Neural crest cell (in vitro differentiated cells): ENCODE measurements around the gene DMXL1. TPM values are rescaled to one million over a fixed set of nuclear protein-coding genes. Genes with fewer than 3 reads are reported as not detected.
"Not testable (repeated sequence)": the region's sequence is repeated elsewhere in the genome, so short reads cannot be mapped to it uniquely, and the experiment has no call there.

Source experiments
- DNase-seq: peaks from one replicate; pipeline ENCODE4 v3.0.0; 2021; ENCODE audit warnings: low read depth, mixed read lengths, low spot score
- H3K27ac Mint-ChIP-seq: one replicate; pipeline ENCODE4 v1.8.0; 2021; ENCODE audit warnings: mild to moderate bottlenecking, mixed read lengths; ENCODE audit not compliant: unreplicated experiment
- H3K27me3 Mint-ChIP-seq: 2 replicates; pipeline ENCODE4 v1.8.0; 2021; ENCODE audit warnings: low read depth, mild to moderate bottlenecking, mixed read lengths
- H3K36me3 Mint-ChIP-seq: 2 replicates; pipeline ENCODE4 v1.8.0; 2021; ENCODE audit warnings: low read depth, mild to moderate bottlenecking, mixed read lengths
- H3K4me1 Mint-ChIP-seq: 2 replicates; pipeline ENCODE4 v1.8.0; 2021; ENCODE audit warnings: mixed read lengths
- H3K4me3 Mint-ChIP-seq: one replicate; pipeline ENCODE4 v1.8.0; 2021; ENCODE audit warnings: mild to moderate bottlenecking, mixed read lengths
- H3K9me3 Mint-ChIP-seq: 2 replicates; pipeline ENCODE4 v1.8.0; 2021; ENCODE audit warnings: mixed read lengths
- total RNA-seq: library from RNA; stranded (reverse); gene quantifications from 2 replicates; pipeline ENCODE4 v1.2.1, GENCODE V29; 2021
- TF ChIP-seq, protein P1 (sequence below): fragments of 200-600 bp; sonication (generic); conservative IDR thresholded peaks from 2 replicates; pipeline ENCODE4 v1.5.0; 2021; ENCODE audit warnings: antibody characterized with exemption, mild to moderate bottlenecking

The DMXL1 gene
- total RNA-seq, 1 donor from 2014 or later = 24.1 TPM

DNA sequence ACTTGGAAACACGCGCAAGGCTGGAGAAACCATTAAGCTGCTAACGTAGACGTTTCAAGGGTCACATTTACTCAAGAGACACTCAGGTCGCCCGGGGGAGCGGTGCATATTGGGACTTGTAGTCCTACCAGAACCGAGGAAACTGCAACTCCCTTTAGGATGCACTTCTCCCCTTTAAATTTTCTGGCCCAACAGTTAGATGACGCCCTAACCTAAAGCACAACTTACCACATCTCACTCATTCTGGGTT, 384 bp upstream of the DMXL1 start:
- Mint-ChIP-seq H3K9me3 (no peaks in the 10 kb centered on the region), H3K27me3 (no peaks in the 10 kb centered on the region), H3K4me3 (peak overlapping the region; percentile 99), H3K27ac (peak overlapping the region; percentile 82), H3K36me3 (peaks cover 2% of the 10 kb centered on the region), H3K4me1 (peaks cover 26% of the 10 kb centered on the region)
- no peak for DNase-seq
- TF ChIP-seq, protein P1, sequence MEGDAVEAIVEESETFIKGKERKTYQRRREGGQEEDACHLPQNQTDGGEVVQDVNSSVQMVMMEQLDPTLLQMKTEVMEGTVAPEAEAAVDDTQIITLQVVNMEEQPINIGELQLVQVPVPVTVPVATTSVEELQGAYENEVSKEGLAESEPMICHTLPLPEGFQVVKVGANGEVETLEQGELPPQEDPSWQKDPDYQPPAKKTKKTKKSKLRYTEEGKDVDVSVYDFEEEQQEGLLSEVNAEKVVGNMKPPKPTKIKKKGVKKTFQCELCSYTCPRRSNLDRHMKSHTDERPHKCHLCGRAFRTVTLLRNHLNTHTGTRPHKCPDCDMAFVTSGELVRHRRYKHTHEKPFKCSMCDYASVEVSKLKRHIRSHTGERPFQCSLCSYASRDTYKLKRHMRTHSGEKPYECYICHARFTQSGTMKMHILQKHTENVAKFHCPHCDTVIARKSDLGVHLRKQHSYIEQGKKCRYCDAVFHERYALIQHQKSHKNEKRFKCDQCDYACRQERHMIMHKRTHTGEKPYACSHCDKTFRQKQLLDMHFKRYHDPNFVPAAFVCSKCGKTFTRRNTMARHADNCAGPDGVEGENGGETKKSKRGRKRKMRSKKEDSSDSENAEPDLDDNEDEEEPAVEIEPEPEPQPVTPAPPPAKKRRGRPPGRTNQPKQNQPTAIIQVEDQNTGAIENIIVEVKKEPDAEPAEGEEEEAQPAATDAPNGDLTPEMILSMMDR = no peak

DNA sequence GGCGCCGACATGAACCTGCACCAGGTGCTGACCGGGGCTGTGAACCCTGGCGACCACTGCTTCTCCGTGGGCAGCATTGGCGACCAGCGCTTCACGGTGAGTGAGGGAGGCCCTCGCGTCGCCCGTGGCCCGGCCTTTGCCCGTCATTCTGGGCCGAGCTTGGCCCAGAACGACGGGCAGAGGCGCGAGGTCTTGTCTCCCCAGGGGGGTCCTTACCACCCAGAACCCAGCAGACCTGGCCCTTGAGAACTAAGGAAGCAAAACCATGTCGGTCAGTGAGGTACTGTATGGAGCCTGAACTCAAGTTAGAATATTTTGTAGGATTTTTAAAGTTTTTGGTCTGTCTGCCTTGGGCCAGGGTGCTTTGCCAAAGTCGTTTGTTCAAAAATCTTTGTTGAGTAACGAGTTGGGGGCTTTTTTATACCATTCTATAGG, 691 bp downstream of the DMXL1 start:
- peaks cover 26% of the 10 kb centered on the region for H3K4me1 Mint-ChIP-seq
- H3K36me3 Mint-ChIP-seq = peaks cover 2% of the 10 kb centered on the region
- no peaks in the 10 kb centered on the region for H3K9me3 Mint-ChIP-seq
- no peak for DNase-seq
- H3K4me3 Mint-ChIP-seq = peak overlapping the region; percentile 99
- H3K27me3 Mint-ChIP-seq = no peaks in the 10 kb centered on the region
- TF ChIP-seq, protein P1 = no peak
- peak overlapping the region; percentile 23 for H3K27ac Mint-ChIP-seq

DNA sequence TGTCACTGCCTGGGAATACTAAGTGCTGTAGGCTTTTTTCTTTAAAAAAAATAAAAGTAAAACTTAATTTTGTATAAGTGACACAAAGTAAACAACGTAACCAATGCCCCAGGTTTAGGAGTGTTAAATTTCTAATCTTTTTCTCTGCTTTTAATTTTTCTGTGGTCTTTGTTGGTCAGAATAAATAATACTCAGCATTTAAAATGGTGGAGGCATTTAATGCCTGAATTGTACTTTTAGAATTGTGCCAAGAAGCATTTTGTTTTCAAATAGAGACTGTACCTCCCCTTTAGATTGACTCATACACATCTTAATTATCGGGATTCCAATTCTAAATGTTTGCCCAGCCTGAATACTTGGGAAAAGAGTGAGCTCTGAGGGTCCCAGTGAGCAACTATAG, 1.6 kb downstream of the DMXL1 start:
- Mint-ChIP-seq H3K27ac (no peak overlapping the region), H3K27me3 (no peaks in the 10 kb centered on the region), H3K4me1 (peaks cover 26% of the 10 kb centered on the region), H3K4me3 (peak overlapping the region; percentile 85), H3K9me3 (no peaks in the 10 kb centered on the region), H3K36me3 (peaks cover 2% of the 10 kb centered on the region)
- TF ChIP-seq, protein P1 = no peak
- DNase-seq = no peak

DNA sequence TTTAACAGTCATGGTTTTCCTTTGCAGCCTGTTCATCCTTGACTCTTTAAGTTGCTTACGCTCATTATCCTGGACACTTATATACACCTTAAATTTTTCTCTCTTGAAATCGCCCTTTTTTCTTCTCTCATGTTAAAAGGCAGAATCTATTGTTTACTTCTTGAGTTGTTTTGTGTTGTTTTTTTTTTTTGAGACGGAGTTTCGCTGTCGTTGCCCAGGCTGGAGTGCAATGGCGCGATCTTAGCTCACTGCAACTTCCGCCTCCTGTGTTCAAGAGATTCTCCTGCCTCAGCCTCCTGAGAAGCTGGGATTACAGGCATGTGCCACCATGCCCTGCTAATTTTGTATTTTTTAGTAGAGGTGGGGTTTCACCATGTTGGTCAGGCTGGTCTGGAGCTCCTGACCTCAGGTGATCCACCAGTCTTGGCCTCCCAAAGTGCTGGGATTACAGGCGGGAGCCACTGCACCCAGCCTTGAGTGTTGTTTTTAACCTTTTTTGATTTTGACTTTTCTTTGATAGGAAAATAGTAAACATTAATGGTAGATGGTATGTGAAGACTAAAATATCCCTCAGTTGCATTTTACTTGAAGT, 3.0 kb downstream of the DMXL1 start:
- not testable (repeated sequence) for H3K27me3 Mint-ChIP-seq, DNase-seq, H3K27ac Mint-ChIP-seq, H3K36me3 Mint-ChIP-seq, H3K9me3 Mint-ChIP-seq
- Mint-ChIP-seq H3K4me3 (peak overlapping the region; percentile 64), H3K4me1 (peaks cover 27% of the 10 kb centered on the region)

DNA sequence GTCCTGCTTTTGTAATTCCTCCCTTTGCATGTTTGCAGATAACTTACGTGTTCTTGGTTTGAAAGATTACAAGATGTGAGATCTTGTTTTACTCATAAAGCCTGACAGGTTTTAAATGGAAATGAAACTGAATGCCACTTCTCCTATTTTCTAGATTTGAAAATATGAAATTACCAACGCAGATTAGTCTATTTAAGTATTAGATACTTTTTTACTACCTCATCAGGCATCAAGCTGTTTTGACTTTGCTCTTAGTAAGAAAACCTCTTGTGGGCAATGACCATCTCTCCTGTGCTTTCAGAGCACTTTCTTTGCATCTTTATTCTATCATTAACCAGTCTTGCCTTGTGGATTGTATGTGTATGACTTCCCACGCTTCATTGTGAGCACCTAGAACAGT, 3.5 kb downstream of the DMXL1 start:
- H3K4me3 Mint-ChIP-seq = peak overlapping the region; percentile 64

DNA sequence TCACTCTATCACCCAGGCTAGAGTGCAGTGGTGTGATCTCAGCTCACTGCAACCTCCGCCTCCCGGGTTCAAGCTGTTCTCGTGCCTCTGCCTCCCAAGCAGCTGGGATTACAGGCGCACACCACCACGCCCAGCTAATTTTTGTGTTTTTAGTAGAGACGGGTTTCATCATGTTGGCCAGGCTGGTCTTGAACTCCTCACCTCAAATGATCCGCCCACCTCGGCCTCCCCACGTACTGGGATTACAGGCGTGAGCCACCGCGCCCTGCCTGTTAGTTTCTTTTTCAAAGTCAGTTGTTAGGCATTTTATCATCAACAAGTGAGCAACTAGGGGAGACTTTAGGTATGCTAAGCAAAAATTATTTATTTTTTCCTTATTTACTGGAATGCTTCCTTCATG, 4.4 kb downstream of the DMXL1 start:
- H3K27me3 Mint-ChIP-seq, H3K4me3 Mint-ChIP-seq, DNase-seq, H3K9me3 Mint-ChIP-seq, H3K36me3 Mint-ChIP-seq, H3K27ac Mint-ChIP-seq: not testable (repeated sequence)
- H3K4me1 Mint-ChIP-seq = peaks cover 37% of the 10 kb centered on the region

More for the DNA sequence above, 3.5 kb downstream of the DMXL1 start:
- DNase-seq = no peak
- no peaks in the 10 kb centered on the region for H3K9me3 Mint-ChIP-seq
- no peak overlapping the region for H3K27ac Mint-ChIP-seq
- peaks cover 33% of the 10 kb centered on the region for H3K4me1 Mint-ChIP-seq
- H3K27me3 Mint-ChIP-seq = no peaks in the 10 kb centered on the region
- peaks cover 2% of the 10 kb centered on the region for H3K36me3 Mint-ChIP-seq
- TF ChIP-seq, protein P1 = no peak

DNA sequence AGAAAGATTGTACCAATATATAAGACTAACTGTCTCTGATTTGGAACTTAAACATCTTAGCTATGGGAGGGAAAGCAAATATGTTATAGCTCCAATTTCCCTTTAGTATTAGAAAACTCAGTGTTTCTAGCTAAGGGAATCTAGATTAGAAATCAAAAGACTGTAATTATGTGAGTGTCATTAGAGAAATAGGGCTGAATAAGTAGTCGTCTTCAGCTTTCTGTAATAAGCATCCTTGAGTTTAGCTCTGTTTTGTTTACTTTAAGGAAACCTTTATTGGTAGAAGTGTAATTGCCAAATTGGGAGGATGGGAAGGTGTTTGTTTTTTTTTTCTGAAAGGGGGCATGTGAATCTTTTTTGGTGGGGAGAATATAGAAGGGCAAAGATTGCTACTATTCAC, 5.2 kb downstream of the DMXL1 start:
- DNase-seq = no peak
- Mint-ChIP-seq H3K4me1 (peaks cover 31% of the 10 kb centered on the region), H3K9me3 (no peaks in the 10 kb centered on the region), H3K27ac (no peak overlapping the region), H3K4me3 (peak overlapping the region; percentile 5), H3K36me3 (no peaks in the 10 kb centered on the region), H3K27me3 (no peaks in the 10 kb centered on the region)
- TF ChIP-seq, protein P1 = no peak
